WTC11 (cell line): ENCODE data around the gene YEATS2. TPM values are rescaled to one million over a fixed set of nuclear protein-coding genes. Genes with fewer than 3 reads are reported as not detected.

ENCODE experiments used
- ATAC-seq: fragments of 200-7000 bp; cut with Tn5 transposase; 2 replicates; pipeline ENCODE4 v1.10.0; 2021; ENCODE audit warnings: mild to moderate bottlenecking, moderate library complexity
- CTCF ChIA-PET: fragments of 300-600 bp; sonication (Branson Sonifier 250); formaldehyde crosslinking; loops from one replicate; lab custom pipeline; 2021; ENCODE audit warnings: antibody characterized with exemption; lab: Charles Lee
- POLR2A ChIA-PET: fragments of 350-600 bp; sonication (Branson Sonifier 250); formaldehyde crosslinking; loops from one replicate; lab custom pipeline; 2021; ENCODE audit warnings: antibody characterized with exemption; lab: Charles Lee
- DNase-seq: peaks from one replicate; pipeline ENCODE4 v3.0.0; 2021; ENCODE audit warnings: low spot score
- H3K27ac Mint-ChIP-seq: 2 replicates; pipeline ENCODE4 v1.8.0; 2021; ENCODE audit warnings: mixed read lengths
- H3K27me3 Mint-ChIP-seq: 2 replicates; pipeline ENCODE4 v1.8.0; 2021; ENCODE audit warnings: low read depth, mild to moderate bottlenecking, moderate library complexity, mixed read lengths
- H3K36me3 Mint-ChIP-seq: 2 replicates; pipeline ENCODE4 v1.8.0; 2021; ENCODE audit warnings: mixed read lengths
- H3K4me1 Mint-ChIP-seq: 2 replicates; pipeline ENCODE4 v1.8.0; 2022; ENCODE audit warnings: mixed read lengths
- H3K4me3 Mint-ChIP-seq: 2 replicates; pipeline ENCODE4 v1.8.0; 2021; ENCODE audit warnings: mild to moderate bottlenecking, moderate library complexity, mixed read lengths
- H3K9me3 Mint-ChIP-seq: 2 replicates; pipeline ENCODE4 v1.8.0; 2021; ENCODE audit warnings: mixed read lengths
- ATF3 ChIP-seq: sonication (generic); formaldehyde crosslinking; conservative IDR thresholded peaks from 2 replicates; pipeline ENCODE4 v1.8.1; 2022; ENCODE audit warnings: mild to moderate bottlenecking, missing genetic modification reagents
- CBFB ChIP-seq: sonication (generic); formaldehyde crosslinking; IDR thresholded peaks from 2 replicates; pipeline ENCODE4 v1.8.1; 2022; ENCODE audit warnings: mild to moderate bottlenecking, low read depth, missing genetic modification reagents
- CREM ChIP-seq: sonication (generic); formaldehyde crosslinking; IDR thresholded peaks from 2 replicates; pipeline ENCODE4 v1.8.1; 2022; ENCODE audit warnings: mild to moderate bottlenecking, missing genetic modification reagents, moderate library complexity
- FOXJ3 ChIP-seq: sonication (generic); formaldehyde crosslinking; IDR thresholded peaks from 2 replicates; pipeline ENCODE4 v1.9.0; 2021; ENCODE audit warnings: missing genetic modification reagents, mild to moderate bottlenecking, borderline replicate concordance
- FOXK1 ChIP-seq: sonication (generic); formaldehyde crosslinking; IDR thresholded peaks from 2 replicates; pipeline ENCODE4 v1.8.0; 2022; ENCODE audit warnings: mild to moderate bottlenecking, moderate library complexity, missing genetic modification reagents
- KAT7 ChIP-seq: sonication (generic); formaldehyde crosslinking; IDR thresholded peaks from 2 replicates; pipeline ENCODE4 v1.8.1; 2023; ENCODE audit warnings: missing genetic modification reagents, mild to moderate bottlenecking, borderline replicate concordance
- NFE2L1 ChIP-seq: sonication (generic); formaldehyde crosslinking; IDR thresholded peaks from 2 replicates; pipeline ENCODE4 v1.8.1; 2023; ENCODE audit warnings: missing genetic modification reagents
- NR2C2 ChIP-seq: sonication (generic); formaldehyde crosslinking; IDR thresholded peaks from 2 replicates; pipeline ENCODE4 v1.8.0; 2022; ENCODE audit warnings: mild to moderate bottlenecking, missing genetic modification reagents
- PRRX2 ChIP-seq: fragments of 250-450 bp; sonication (Bioruptor Pico); IDR thresholded peaks from 2 replicates; pipeline ENCODE4 v1.8.0; 2021; ENCODE audit warnings: mild to moderate bottlenecking
- RORB ChIP-seq: fragments of 250-450 bp; sonication (Bioruptor Pico); IDR thresholded peaks from 2 replicates; pipeline ENCODE4 v1.9.0; 2021; ENCODE audit warnings: mild to moderate bottlenecking
- STAT6 ChIP-seq: sonication (generic); formaldehyde crosslinking; conservative IDR thresholded peaks from 2 replicates; pipeline ENCODE4 v1.8.1; 2023; ENCODE audit warnings: mild to moderate bottlenecking, low read depth, missing genetic modification reagents, moderate library complexity
- TEAD1 ChIP-seq: sonication (generic); formaldehyde crosslinking; IDR thresholded peaks from 2 replicates; pipeline ENCODE4 v1.8.0; 2022; ENCODE audit warnings: mild to moderate bottlenecking, missing genetic modification reagents
- ZNF219 ChIP-seq: sonication (generic); formaldehyde crosslinking; IDR thresholded peaks from 2 replicates; pipeline ENCODE4 v1.8.0; 2023; ENCODE audit warnings: missing genetic modification reagents, mild to moderate bottlenecking, borderline replicate concordance
- ZNF396 ChIP-seq: fragments of 250-450 bp; sonication (Bioruptor Pico); IDR thresholded peaks from 2 replicates; pipeline ENCODE4 v1.8.0; 2021; ENCODE audit warnings: mild to moderate bottlenecking, moderate library complexity, borderline replicate concordance
- total RNA-seq: library from RNA; stranded (reverse); gene quantifications from 3 replicates; pipeline ENCODE4 v1.2.3, GENCODE V29; 2021
- TF ChIP-seq, protein P1 (sequence below): sonication (generic); formaldehyde crosslinking; IDR thresholded peaks from 2 replicates; pipeline ENCODE4 v1.8.1; 2023; ENCODE audit warnings: mild to moderate bottlenecking, missing genetic modification reagents
- TF ChIP-seq, protein P2 (sequence below): sonication (generic); formaldehyde crosslinking; IDR thresholded peaks from 2 replicates; pipeline ENCODE4 v1.8.1; 2022; ENCODE audit warnings: mild to moderate bottlenecking, missing genetic modification reagents, moderate library complexity, borderline replicate concordance
- TF ChIP-seq, protein P3 (sequence below): sonication (generic); formaldehyde crosslinking; IDR thresholded peaks from 2 replicates; pipeline ENCODE4 v1.8.0; 2023; ENCODE audit warnings: missing genetic modification reagents, mild to moderate bottlenecking, borderline replicate concordance
- TF ChIP-seq, protein P4 (sequence below): sonication (generic); formaldehyde crosslinking; IDR thresholded peaks from 2 replicates; pipeline ENCODE4 v1.8.0; 2022; ENCODE audit warnings: mild to moderate bottlenecking, missing genetic modification reagents

The YEATS2 gene
- total RNA-seq, 1 experiment from 2014 or later, result 42.5 TPM

DNA sequence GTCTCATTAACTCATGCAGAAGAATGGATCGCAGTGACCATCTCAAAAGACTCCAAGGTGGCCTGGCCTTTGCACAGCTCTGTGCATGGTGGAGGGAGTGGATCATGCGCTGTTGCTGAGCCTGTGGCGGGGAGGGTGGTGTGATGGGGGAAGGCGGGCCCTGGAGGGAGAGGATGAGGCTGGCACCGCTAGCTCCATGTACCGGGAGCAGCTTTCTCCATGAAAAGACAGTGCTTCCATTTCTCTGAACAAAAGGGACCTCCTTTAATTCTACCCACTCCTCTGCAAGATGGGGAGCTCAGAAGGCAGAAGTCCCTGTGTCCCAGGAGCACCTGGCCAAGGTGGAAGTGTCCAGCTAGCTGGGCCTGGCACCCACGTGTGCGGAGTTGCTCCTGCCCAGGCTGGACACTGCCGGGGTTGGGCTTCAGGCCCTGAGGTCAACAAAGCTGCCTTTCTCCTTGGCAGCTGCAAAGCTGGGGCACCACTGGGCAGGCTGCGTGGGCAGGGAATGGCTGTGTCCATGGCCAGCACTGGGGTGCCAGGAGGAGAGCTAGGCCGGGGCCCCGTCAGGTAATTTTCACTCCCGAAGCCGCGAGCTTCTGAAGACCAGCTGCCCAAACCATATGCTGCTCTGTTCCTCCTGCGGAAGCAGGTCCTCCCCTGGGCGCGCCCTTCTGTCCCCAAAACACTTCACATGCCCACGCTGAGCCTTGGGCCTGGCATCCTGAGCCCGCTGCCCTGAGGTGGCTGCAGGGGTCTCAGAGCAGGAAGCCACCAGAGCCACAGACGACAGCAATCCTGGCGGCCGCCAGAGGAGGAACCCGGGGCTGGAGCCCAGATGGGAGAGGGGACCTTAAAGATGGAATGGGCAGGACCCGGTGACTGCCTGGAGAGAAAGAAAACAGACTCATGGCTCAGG, 121.4 kb downstream of the YEATS2 start (continued):
- TF ChIP-seq ATF3 (CRISPR knock-in tag), result no peak

DNA sequence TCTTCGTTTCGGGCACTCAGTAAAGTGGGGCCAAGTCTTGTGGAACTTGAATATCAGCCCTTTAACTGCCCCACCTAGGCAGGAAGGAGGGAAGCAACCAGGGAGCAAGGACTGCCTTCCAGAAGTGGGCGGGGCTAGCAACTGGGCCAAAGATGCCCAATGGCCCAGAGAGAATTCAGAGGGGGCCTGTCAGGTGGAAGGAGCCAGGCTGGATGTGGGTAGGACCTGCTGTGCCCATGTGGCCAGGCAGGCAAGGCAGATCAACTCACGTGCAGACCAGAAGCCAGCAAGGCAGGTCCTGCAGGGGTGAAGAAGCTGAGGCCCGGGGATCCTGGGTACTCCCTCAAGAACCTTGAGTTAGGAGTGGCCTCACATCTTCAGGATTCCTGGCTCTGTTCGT, 122.2 kb downstream of the YEATS2 start:
- Mint-ChIP-seq H3K9me3 (no peaks in the 10 kb centered on the region), H3K27me3 (peaks cover 12% of the 10 kb centered on the region), H3K36me3 (peaks cover 15% of the 10 kb centered on the region), H3K4me3 (no peak overlapping the region), H3K27ac (no peak overlapping the region), H3K4me1 (peaks cover 14% of the 10 kb centered on the region)
- peak; percentile 32 for DNase-seq
- POLR2A ChIA-PET, result no interaction called here
- CTCF ChIA-PET, result no interaction called here
- ATAC-seq, result peak; percentile 12
- TF ChIP-seq, protein P1, sequence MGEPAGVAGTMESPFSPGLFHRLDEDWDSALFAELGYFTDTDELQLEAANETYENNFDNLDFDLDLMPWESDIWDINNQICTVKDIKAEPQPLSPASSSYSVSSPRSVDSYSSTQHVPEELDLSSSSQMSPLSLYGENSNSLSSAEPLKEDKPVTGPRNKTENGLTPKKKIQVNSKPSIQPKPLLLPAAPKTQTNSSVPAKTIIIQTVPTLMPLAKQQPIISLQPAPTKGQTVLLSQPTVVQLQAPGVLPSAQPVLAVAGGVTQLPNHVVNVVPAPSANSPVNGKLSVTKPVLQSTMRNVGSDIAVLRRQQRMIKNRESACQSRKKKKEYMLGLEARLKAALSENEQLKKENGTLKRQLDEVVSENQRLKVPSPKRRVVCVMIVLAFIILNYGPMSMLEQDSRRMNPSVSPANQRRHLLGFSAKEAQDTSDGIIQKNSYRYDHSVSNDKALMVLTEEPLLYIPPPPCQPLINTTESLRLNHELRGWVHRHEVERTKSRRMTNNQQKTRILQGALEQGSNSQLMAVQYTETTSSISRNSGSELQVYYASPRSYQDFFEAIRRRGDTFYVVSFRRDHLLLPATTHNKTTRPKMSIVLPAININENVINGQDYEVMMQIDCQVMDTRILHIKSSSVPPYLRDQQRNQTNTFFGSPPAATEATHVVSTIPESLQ (CRISPR knock-in tag), result no peak
- TF ChIP-seq CREM (CRISPR knock-in tag) (no peak), NR2C2 (CRISPR knock-in tag) (no peak), KAT7 (CRISPR knock-in tag) (no peak), CBFB (CRISPR knock-in tag) (no peak), PRRX2 (CRISPR knock-in tag) (no peak), STAT6 (CRISPR knock-in tag) (no peak), ZNF396 (no peak), ZNF219 (CRISPR knock-in tag) (no peak), RORB (no peak), NFE2L1 (CRISPR knock-in tag) (no peak), FOXK1 (CRISPR knock-in tag) (no peak), TEAD1 (CRISPR knock-in tag) (no peak), FOXJ3 (CRISPR knock-in tag) (no peak)
- TF ChIP-seq, protein P2, sequence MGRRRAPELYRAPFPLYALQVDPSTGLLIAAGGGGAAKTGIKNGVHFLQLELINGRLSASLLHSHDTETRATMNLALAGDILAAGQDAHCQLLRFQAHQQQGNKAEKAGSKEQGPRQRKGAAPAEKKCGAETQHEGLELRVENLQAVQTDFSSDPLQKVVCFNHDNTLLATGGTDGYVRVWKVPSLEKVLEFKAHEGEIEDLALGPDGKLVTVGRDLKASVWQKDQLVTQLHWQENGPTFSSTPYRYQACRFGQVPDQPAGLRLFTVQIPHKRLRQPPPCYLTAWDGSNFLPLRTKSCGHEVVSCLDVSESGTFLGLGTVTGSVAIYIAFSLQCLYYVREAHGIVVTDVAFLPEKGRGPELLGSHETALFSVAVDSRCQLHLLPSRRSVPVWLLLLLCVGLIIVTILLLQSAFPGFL (CRISPR knock-in tag), result no peak
- TF ChIP-seq, protein P3, sequence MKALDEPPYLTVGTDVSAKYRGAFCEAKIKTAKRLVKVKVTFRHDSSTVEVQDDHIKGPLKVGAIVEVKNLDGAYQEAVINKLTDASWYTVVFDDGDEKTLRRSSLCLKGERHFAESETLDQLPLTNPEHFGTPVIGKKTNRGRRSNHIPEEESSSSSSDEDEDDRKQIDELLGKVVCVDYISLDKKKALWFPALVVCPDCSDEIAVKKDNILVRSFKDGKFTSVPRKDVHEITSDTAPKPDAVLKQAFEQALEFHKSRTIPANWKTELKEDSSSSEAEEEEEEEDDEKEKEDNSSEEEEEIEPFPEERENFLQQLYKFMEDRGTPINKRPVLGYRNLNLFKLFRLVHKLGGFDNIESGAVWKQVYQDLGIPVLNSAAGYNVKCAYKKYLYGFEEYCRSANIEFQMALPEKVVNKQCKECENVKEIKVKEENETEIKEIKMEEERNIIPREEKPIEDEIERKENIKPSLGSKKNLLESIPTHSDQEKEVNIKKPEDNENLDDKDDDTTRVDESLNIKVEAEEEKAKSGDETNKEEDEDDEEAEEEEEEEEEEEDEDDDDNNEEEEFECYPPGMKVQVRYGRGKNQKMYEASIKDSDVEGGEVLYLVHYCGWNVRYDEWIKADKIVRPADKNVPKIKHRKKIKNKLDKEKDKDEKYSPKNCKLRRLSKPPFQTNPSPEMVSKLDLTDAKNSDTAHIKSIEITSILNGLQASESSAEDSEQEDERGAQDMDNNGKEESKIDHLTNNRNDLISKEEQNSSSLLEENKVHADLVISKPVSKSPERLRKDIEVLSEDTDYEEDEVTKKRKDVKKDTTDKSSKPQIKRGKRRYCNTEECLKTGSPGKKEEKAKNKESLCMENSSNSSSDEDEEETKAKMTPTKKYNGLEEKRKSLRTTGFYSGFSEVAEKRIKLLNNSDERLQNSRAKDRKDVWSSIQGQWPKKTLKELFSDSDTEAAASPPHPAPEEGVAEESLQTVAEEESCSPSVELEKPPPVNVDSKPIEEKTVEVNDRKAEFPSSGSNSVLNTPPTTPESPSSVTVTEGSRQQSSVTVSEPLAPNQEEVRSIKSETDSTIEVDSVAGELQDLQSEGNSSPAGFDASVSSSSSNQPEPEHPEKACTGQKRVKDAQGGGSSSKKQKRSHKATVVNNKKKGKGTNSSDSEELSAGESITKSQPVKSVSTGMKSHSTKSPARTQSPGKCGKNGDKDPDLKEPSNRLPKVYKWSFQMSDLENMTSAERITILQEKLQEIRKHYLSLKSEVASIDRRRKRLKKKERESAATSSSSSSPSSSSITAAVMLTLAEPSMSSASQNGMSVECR (CRISPR knock-in tag), result no peak
- TF ChIP-seq, protein P4, sequence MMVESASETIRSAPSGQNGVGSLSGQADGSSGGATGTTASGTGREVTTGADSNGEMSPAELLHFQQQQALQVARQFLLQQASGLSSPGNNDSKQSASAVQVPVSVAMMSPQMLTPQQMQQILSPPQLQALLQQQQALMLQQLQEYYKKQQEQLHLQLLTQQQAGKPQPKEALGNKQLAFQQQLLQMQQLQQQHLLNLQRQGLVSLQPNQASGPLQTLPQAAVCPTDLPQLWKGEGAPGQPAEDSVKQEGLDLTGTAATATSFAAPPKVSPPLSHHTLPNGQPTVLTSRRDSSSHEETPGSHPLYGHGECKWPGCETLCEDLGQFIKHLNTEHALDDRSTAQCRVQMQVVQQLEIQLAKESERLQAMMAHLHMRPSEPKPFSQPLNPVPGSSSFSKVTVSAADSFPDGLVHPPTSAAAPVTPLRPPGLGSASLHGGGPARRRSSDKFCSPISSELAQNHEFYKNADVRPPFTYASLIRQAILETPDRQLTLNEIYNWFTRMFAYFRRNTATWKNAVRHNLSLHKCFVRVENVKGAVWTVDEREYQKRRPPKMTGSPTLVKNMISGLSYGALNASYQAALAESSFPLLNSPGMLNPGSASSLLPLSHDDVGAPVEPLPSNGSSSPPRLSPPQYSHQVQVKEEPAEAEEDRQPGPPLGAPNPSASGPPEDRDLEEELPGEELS (CRISPR knock-in tag), result no peak
